ENCODE measurements around the gene FAM131C. TPM values are rescaled to one million over a fixed set of nuclear protein-coding genes. Genes with fewer than 3 reads are reported as not detected.
A peak's percentile ranks its signal among the peaks of the same experiment; 100 is the strongest.

The FAM131C gene
- polyA plus RNA-seq, 4 donors, result 0.21 to 1.6 (median 0.45) TPM; not detected in 1

- DNase-seq, result no peak
- H3K4me1 ChIP-seq (ENCODE audit: control insufficient read depth in 3 of 3, insufficient read depth in 2 of 3, low read depth in 1 of 3, low read length in 2 of 3), result peaks cover 0 to 32% (median 0%) of the 10 kb centered on the region in 3 donors
- no peaks in the 10 kb centered on the region for H3K9me3 ChIP-seq (ENCODE audit: control insufficient read depth in 2 of 2, insufficient read depth in 1 of 2, low read depth in 1 of 2, low read length in 1 of 2)
- no peaks in the 10 kb centered on the region for H3K36me3 ChIP-seq (ENCODE audit: control insufficient read depth in 3 of 3, insufficient read depth in 2 of 3, low read depth in 1 of 3, low read length in 3 of 3)
- peaks cover 0 to 5% (median 0%) of the 10 kb centered on the region in 3 donors for H3K27me3 ChIP-seq (ENCODE audit: control insufficient read depth in 3 of 3, insufficient read depth in 3 of 3, low read length in 3 of 3)
- H3K27ac ChIP-seq (ENCODE audit: low read depth in 1 of 3, low read length in 2 of 3), result no peak overlapping the region
- H3K4me3 ChIP-seq (ENCODE audit: low read depth in 1 of 3, low read length in 3 of 3), result no peak overlapping the region
- 93 to 94% (median 94%) methylated on average over 6 of the region's 6 CpGs for WGBS, 3 donors
- FAIRE-seq, result no peak
Observed at GRCh38 chr1:16071614-16072013, 1.8 kb downstream of the FAM131C start.

- Histone ChIP-seq H3K9me3 (ENCODE audit: control insufficient read depth in 2 of 2, insufficient read depth in 1 of 2, low read depth in 1 of 2, low read length in 1 of 2) (no peaks in the 10 kb centered on the region), H3K4me3 (ENCODE audit: low read depth in 1 of 3, low read length in 3 of 3) (no peak overlapping the region), H3K27ac (ENCODE audit: low read depth in 1 of 3, low read length in 2 of 3) (no peak overlapping the region), H3K36me3 (ENCODE audit: control insufficient read depth in 3 of 3, insufficient read depth in 2 of 3, low read depth in 1 of 3, low read length in 3 of 3) (no peaks in the 10 kb centered on the region), H3K4me1 (ENCODE audit: control insufficient read depth in 3 of 3, insufficient read depth in 2 of 3, low read depth in 1 of 3, low read length in 2 of 3) (peaks cover 0 to 40% (median 0%) of the 10 kb centered on the region in 3 donors), H3K27me3 (ENCODE audit: control insufficient read depth in 3 of 3, insufficient read depth in 3 of 3, low read length in 3 of 3) (peaks cover 0 to 5% (median 0%) of the 10 kb centered on the region in 3 donors)
- 88 to 90% (median 89%) methylated on average over 9 of the region's 9 CpGs for WGBS, 3 donors
- no peak for DNase-seq
- FAIRE-seq, result no peak
Observed at GRCh38 chr1:16070640-16071355, 2.7 kb downstream of the FAM131C start.

- 50 to 61% (median 61%) methylated on average over 11 of the region's 11 CpGs for WGBS, 3 donors
- Histone ChIP-seq H3K4me3 (ENCODE audit: low read depth in 1 of 3, low read length in 3 of 3) (no peak overlapping the region), H3K27ac (ENCODE audit: low read depth in 1 of 3, low read length in 2 of 3) (peak overlapping the region in 1 of 3 donors; percentile 69)
Observed at GRCh38 chr1:16068356-16069270, 4.8 kb downstream of the FAM131C start.

GRCh38 chr1:16067933-16068332 is 5.5 kb downstream of the FAM131C start:
- Histone ChIP-seq H3K9me3 (ENCODE audit: control insufficient read depth in 2 of 2, insufficient read depth in 1 of 2, low read depth in 1 of 2, low read length in 1 of 2) (no peaks in the 10 kb centered on the region), H3K4me1 (ENCODE audit: control insufficient read depth in 3 of 3, insufficient read depth in 2 of 3, low read depth in 1 of 3, low read length in 2 of 3) (peaks cover 0 to 48% (median 0%) of the 10 kb centered on the region in 3 donors), H3K27me3 (ENCODE audit: control insufficient read depth in 3 of 3, insufficient read depth in 3 of 3, low read length in 3 of 3) (no peaks in the 10 kb centered on the region), H3K36me3 (ENCODE audit: control insufficient read depth in 3 of 3, insufficient read depth in 2 of 3, low read depth in 1 of 3, low read length in 3 of 3) (no peaks in the 10 kb centered on the region), H3K27ac (ENCODE audit: low read depth in 1 of 3, low read length in 2 of 3) (peak overlapping the region in 1 of 3 donors; percentile 69), H3K4me3 (ENCODE audit: low read depth in 1 of 3, low read length in 3 of 3) (no peak overlapping the region)
- FAIRE-seq (no peak), DNase-seq (no peak)
- 31 to 64% (median 56%) methylated on average over 13 of the region's 13 CpGs for WGBS, 3 donors

More at GRCh38 chr1:16068356-16069270, 4.8 kb downstream of the FAM131C start:
- no peak for FAIRE-seq
- DNase-seq, result no peak
- H3K9me3 ChIP-seq (ENCODE audit: control insufficient read depth in 2 of 2, insufficient read depth in 1 of 2, low read depth in 1 of 2, low read length in 1 of 2), result no peaks in the 10 kb centered on the region
- peaks cover 0 to under 1% (median 0%) of the 10 kb centered on the region in 3 donors for H3K27me3 ChIP-seq (ENCODE audit: control insufficient read depth in 3 of 3, insufficient read depth in 3 of 3, low read length in 3 of 3)
- peaks cover 0 to 50% (median 0%) of the 10 kb centered on the region in 3 donors for H3K4me1 ChIP-seq (ENCODE audit: control insufficient read depth in 3 of 3, insufficient read depth in 2 of 3, low read depth in 1 of 3, low read length in 2 of 3)
- H3K36me3 ChIP-seq (ENCODE audit: control insufficient read depth in 3 of 3, insufficient read depth in 2 of 3, low read depth in 1 of 3, low read length in 3 of 3), result no peaks in the 10 kb centered on the region

- WGBS, 3 donors, result 9 to 53% (median 22%) methylated on average over 6 of the region's 6 CpGs
Observed at GRCh38 chr1:16067127-16067768, 6.2 kb downstream of the FAM131C start.

GRCh38 chr1:16066245-16066644 is 7.2 kb downstream of the FAM131C start:
- DNase-seq, result no peak
- Histone ChIP-seq H3K27me3 (ENCODE audit: control insufficient read depth in 3 of 3, insufficient read depth in 3 of 3, low read length in 3 of 3) (no peaks in the 10 kb centered on the region), H3K36me3 (ENCODE audit: control insufficient read depth in 3 of 3, insufficient read depth in 2 of 3, low read depth in 1 of 3, low read length in 3 of 3) (no peaks in the 10 kb centered on the region), H3K4me1 (ENCODE audit: control insufficient read depth in 3 of 3, insufficient read depth in 2 of 3, low read depth in 1 of 3, low read length in 2 of 3) (peaks cover 0 to 49% (median 0%) of the 10 kb centered on the region in 3 donors), H3K4me3 (ENCODE audit: low read depth in 1 of 3, low read length in 3 of 3) (no peak overlapping the region), H3K9me3 (ENCODE audit: control insufficient read depth in 2 of 2, insufficient read depth in 1 of 2, low read depth in 1 of 2, low read length in 1 of 2) (no peaks in the 10 kb centered on the region), H3K27ac (ENCODE audit: low read depth in 1 of 3, low read length in 2 of 3) (no peak overlapping the region)
- FAIRE-seq, result no peak
- 61 to 79% (median 62%) methylated on average over 4 of the region's 4 CpGs for WGBS, 3 donors

More at GRCh38 chr1:16067127-16067768, 6.2 kb downstream of the FAM131C start:
- Histone ChIP-seq H3K27me3 (ENCODE audit: control insufficient read depth in 3 of 3, insufficient read depth in 3 of 3, low read length in 3 of 3) (no peaks in the 10 kb centered on the region), H3K4me1 (ENCODE audit: control insufficient read depth in 3 of 3, insufficient read depth in 2 of 3, low read depth in 1 of 3, low read length in 2 of 3) (peaks cover 0 to 46% (median 0%) of the 10 kb centered on the region in 3 donors), H3K27ac (ENCODE audit: low read depth in 1 of 3, low read length in 2 of 3) (peak overlapping the region in 1 of 3 donors; percentile 69), H3K36me3 (ENCODE audit: control insufficient read depth in 3 of 3, insufficient read depth in 2 of 3, low read depth in 1 of 3, low read length in 3 of 3) (no peaks in the 10 kb centered on the region), H3K9me3 (ENCODE audit: control insufficient read depth in 2 of 2, insufficient read depth in 1 of 2, low read depth in 1 of 2, low read length in 1 of 2) (no peaks in the 10 kb centered on the region), H3K4me3 (ENCODE audit: low read depth in 1 of 3, low read length in 3 of 3) (no peak overlapping the region)
- DNase-seq (peak; percentile 74 to 98), FAIRE-seq (no peak)

- Histone ChIP-seq H3K36me3 (ENCODE audit: control insufficient read depth in 3 of 3, insufficient read depth in 2 of 3, low read depth in 1 of 3, low read length in 3 of 3) (no peaks in the 10 kb centered on the region), H3K27ac (ENCODE audit: low read depth in 1 of 3, low read length in 2 of 3) (no peak overlapping the region), H3K9me3 (ENCODE audit: control insufficient read depth in 2 of 2, insufficient read depth in 1 of 2, low read depth in 1 of 2, low read length in 1 of 2) (no peaks in the 10 kb centered on the region), H3K4me1 (ENCODE audit: control insufficient read depth in 3 of 3, insufficient read depth in 2 of 3, low read depth in 1 of 3, low read length in 2 of 3) (peaks cover 0 to 54% (median 0%) of the 10 kb centered on the region in 3 donors), H3K27me3 (ENCODE audit: control insufficient read depth in 3 of 3, insufficient read depth in 3 of 3, low read length in 3 of 3) (no peaks in the 10 kb centered on the region), H3K4me3 (ENCODE audit: low read depth in 1 of 3, low read length in 3 of 3) (no peak overlapping the region)
- DNase-seq (no peak), FAIRE-seq (no peak)
- whole genome bisulfite sequencing, 3 donors, result 66 to 79% (median 76%) methylated on average over 7 to 8 of the region's 8 CpGs
Observed at GRCh38 chr1:16065269-16065576, 8.2 kb downstream of the FAM131C start.

All from small intestine (tissue), 7 donors.